ENCODE results near the gene PLD4. TPM values are rescaled to one million over a fixed set of nuclear protein-coding genes. Genes with fewer than 3 reads are reported as not detected.
"Not testable (repeated sequence)": the region's sequence is repeated elsewhere in the genome, so short reads cannot be mapped to it uniquely, and the experiment has no call there.

Gene PLD4
- total RNA-seq, 1 donor from 2014 or later: not detected

DNA sequence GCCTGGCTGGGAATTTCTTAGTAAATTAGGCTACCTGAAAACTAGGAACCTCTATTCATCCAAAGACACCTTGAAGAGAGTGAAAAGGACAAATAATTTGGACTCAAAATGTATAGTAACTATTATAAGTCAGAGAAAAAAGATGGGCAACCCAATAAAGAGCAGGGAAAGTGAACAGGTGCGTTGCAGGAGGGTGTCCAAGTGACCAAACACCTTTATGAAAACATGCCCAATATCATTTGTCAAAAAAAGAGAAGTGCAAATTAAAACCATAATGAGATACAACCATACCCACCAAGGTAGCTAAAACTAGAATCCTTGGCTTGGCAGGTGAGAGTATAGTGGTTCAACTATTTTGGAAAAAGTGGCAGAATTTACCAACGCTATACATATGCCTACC is 24.9 kb upstream of the PLD4 start:
- no peak for DNase-seq (ENCODE audit: low read depth in 2 of 2)

DNA sequence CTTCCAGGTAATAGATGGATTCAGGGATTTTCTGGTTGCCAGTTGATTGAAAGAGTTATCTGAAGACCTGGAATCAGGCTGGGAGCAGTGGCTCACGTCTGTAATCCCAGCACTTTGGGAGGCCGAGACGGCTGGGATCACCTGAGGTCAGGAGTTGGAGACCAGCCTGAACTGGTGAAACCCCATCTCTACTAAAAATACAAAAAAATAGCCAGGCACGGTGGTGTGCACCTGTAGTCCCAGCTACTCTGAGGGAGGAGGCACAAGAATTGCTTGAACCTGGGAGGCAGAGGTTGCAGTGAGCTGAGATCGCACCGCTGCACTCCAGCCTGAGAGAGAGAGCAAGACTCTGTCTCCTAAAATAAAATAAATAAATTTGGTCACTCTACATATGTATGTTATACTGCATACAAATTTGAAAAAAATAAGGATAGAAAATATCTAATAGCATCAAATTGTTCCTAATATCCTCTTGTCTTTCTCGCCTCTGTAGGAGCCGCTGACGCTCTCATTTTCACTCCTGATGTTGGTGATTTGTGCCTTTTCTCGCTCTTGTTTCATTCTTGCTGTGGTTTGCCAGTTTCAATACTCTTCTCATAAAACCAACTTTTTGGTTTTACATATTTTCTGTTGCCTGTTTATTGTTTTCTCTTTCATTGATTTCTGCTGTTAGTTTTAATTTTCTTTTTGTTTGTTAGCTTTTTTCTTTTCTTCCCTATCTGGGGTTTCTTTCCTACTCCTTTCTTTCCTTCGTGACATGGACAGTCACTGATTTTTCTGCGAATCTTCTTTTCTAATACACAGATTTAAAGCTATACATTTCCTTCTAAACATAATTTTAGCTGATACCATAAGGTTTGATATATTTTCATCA is 23.8 kb upstream of the PLD4 start:
- DNase-seq (ENCODE audit: low read depth in 2 of 2): no peak

DNA sequence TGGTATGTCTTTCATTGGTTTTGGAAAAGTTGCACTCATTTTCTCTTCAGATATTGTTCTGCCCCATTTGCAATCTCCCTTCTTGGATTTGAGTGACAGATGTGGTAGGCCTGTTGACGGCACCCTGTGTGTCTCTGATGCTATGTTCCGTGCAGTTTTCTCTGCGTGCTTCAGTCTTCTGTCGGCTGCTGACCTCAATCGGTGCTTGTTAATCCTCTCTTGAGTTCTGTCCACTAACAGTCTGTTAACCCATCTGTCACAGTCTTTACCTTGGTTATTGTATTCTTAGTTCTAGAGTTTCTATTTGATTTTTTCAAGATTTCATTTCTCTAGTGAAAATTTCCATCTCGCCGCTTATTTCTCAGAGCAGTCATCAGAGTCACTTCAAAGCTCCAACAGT is 20.7 kb upstream of the PLD4 start:
- no peak for DNase-seq (ENCODE audit: low read depth in 2 of 2)

DNA sequence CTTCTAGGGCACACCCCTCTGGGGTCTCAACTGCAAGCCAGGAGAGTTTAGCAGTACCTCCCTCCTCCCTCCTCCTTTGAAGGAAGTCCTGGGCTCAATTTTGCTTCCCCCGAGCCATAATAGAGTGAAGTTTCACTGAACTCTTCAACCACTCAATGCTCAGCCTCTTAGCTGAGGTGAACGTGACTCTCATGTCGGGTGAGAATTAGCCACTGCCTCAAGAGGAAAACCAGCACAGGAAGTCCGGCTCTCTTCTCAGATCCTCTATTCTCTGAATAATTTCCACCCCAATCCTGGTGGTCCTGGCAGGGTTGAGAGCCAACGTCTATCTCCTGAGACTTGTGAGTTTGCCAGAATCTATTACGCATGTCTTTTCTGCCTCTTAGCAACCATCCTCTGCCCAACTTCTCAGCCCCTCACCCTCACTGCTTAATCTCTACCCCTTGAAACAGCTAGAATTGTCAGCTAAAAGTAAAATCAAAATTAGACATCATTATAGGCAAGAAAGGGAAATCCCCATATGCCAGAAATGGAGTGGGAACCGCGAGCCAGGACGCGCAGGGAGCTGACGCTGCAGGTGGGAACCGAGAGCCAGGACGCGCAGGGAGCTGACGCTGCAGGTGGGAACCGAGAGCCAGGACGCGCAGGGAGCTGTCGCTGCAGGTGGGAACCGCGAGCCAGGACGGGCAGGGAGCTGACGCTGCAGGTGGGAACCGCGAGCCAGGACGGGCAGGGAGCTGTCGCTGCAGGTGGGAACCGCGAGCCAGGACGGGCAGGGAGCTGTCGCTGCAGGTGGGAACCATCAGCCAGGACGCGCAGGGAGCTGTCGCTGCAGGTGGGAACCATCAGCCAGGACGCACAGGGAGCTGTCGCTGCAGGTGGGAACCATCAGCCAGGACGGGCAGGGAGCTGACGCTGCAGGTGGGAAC is 19.8 kb upstream of the PLD4 start:
- not testable (repeated sequence) for DNase-seq (ENCODE audit: low read depth in 2 of 2)

DNA sequence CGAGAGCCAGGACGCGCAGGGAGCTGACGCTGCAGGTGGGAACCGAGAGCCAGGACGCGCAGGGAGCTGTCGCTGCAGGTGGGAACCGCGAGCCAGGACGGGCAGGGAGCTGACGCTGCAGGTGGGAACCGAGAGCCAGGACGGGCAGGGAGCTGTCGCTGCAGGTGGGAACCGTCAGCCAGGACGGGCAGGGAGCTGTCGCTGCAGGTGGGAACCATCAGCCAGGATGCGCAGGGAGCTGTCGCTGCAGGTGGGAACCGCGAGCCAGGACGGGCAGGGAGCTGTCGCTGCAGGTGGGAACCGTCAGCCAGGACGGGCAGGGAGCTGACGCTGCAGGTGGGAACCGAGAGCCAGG is 19.1 kb upstream of the PLD4 start:
- DNase-seq (ENCODE audit: low read depth in 2 of 2): not testable (repeated sequence)

DNA sequence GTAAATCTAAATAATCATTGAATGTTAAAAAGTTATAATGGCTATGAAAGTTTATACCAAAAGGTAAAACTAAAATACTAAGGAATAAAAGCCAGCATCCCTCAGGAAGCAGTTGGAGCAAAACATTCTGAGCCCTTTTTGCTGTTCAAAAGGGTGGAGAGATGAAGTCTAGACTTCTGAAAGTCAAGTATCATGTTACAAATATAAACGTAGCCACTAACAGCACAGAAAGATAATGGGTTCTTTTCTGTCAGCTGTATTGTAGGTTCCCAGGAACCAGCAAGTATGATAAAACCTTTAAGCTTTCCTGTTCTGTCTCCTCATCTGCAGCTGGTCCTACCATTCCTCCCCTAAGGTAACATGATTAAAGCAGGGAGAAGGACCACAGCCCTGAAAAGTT is 16.4 kb upstream of the PLD4 start:
- no peak for DNase-seq (ENCODE audit: low read depth in 2 of 2)

DNA sequence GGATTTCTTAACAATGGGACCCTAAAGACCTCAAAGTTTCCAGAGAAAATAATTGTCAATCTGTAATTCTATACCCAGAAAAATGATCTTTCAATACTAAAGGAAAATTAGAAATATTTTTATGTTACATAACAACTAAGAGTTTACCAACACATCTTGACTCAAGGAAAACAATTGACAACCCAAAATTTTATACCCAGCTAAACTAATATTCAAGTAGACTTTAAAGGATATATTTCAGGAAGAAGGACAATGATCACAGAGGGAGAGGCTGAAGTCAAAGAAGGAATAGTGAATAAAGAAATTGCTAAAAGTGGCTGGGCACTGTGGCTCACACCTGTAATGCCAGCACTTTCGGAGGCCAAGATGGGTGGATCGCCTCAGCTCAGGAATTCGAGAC is 12.6 kb upstream of the PLD4 start:
- no peak for DNase-seq (ENCODE audit: low read depth in 2 of 2)

DNA sequence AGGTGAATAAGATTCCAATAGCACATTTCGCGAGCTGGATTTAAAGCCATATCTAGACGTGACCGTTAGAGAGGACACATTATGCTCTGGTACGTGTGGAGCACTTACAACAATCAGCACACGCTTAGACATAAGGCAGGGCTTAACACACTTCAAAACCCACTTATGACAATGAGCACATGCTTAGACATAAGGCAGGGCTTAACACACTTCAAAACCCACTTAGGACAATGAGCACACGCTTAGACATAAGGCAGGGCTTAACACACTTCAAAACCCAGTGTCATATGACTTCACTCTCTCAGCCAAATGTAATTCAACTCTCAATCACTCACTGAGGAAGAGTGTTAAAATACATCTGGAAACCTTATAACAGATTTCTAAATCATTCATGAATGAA is 11.2 kb upstream of the PLD4 start:
- DNase-seq (ENCODE audit: low read depth in 2 of 2): no peak

DNA sequence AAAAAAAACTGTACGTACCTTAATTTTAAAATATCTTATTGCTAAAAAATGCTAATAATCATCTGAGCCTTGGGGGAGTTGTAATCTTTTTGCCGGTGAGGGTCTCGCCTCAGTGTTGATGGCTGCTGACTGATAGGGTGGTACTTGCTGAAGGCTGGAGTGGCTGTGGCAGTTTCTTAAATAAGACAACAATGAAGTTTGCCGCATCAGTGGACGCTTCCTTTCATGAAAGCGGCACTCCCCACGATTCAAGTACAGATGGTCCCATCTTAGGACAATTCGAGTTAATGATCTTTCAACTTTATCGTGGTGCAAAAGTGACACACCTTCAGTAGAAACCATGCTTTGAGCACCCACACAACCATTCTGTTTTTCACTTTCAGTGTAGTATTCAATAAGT is 7.6 kb upstream of the PLD4 start:
- no peak for DNase-seq (ENCODE audit: low read depth in 2 of 2)

DNA sequence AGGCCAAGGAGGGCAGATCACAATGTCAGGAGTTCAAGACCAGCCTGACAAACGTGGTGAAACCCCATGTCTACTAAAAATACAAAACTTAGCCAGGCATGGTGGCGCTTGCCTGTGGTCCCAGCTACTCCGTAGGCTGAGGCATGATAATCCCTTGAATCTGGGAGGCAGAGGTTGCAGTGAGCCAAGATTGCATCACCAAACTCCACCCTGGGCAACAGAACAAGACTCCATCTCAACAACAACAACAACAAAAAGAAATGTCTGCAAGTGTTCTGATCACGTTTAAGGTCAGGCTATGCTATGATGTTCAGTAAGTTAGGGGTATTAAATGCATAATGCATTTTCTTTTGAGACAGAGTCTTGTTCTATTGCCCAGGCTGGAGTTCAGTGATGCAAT is 6.7 kb upstream of the PLD4 start:
- no peak for DNase-seq (ENCODE audit: low read depth in 2 of 2)

DNA sequence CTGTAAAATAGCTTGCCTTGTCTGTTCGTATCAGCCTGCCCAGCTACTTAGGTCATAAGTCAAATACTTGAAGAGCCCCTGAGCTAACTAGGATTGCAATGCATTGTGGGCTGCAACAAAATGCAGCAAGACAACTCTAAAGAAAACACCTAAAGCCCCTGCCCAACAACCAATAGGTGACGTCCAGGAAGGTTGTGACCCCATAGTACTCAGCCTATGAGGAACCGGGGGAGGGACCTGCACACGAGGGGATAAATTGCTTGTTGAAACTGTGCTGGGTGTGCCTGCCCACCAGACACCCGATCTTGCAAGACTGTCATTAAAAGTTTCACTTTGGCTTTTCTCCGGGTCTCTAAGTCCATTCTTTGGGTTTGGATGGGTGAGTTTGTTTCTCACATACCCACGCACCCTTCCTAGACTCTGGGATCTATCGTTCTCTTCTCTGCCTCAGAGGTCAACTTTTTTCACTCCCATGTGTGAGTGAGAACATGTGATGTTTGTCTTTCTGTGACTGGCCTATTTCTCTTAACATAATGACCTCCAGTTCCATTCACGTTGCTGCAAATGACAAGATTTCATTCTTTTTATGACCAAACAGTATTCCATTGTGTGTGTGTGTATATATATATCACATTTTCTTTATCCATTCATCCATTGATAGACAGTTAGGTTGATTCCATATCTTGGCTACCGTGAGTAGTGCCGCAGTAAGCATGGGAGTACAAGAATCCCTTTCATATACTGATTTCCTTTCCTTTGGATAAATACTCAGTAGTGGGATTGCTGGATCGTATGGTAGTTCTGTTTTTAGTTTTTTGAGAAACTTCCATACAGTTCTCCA is 5.3 kb upstream of the PLD4 start:
- not testable (repeated sequence) for DNase-seq (ENCODE audit: low read depth in 2 of 2)

DNA sequence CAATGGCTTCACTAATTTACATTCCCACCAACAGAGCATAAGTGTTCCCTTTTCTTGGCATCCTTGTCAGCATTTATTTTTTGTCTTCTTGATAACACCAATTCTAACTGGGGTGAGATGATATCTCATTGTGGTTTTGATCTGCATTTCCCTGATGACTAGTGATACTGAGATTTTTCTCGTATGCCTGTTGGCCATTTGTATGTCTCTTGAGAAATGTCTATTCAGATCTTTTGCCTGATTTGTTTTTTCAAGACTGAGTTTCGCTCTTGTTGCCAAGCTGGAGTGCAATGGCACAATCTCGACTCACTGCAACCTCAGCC is 4.7 kb upstream of the PLD4 start:
- DNase-seq (ENCODE audit: low read depth in 2 of 2): no peak

DNA sequence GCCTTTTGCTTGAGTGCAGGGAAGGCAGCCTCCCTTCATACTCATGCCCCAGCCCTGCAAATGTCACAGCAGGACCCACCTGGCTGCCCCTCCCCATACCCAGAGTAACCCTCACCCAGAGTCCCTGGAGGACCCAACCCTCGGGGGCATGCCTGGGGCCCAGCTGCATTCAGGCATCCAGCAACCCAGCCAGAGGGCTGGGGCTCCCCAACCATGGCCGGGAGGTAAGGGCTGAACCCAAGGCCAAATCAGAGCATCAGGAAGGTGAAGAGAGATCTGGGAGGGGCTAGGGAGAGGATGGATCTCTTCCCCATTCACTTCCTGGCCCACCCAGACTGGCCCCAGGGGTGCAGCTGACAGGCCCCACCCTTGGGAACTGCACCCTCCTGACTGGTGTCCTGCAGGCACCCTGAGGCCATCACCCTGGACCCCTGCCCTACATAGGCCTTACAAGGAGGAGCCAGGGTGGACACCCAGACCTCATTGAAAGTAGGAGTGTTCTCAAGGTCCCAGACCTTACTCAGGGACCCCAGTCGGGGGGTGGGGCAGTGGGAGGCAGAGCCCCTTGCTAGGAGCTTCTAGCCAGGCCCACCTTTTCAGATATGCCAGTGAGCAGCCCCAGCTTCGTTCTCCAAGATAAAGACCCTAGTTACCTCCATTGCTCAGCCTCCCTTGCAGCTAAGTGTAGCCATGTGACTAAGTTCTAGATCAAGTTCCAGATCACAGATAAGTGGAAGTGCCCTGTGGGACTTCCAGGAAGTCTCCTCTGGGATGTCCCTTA is 849 bp upstream of the PLD4 start:
- DNase-seq (ENCODE audit: low read depth in 2 of 2): no peak

DNA sequence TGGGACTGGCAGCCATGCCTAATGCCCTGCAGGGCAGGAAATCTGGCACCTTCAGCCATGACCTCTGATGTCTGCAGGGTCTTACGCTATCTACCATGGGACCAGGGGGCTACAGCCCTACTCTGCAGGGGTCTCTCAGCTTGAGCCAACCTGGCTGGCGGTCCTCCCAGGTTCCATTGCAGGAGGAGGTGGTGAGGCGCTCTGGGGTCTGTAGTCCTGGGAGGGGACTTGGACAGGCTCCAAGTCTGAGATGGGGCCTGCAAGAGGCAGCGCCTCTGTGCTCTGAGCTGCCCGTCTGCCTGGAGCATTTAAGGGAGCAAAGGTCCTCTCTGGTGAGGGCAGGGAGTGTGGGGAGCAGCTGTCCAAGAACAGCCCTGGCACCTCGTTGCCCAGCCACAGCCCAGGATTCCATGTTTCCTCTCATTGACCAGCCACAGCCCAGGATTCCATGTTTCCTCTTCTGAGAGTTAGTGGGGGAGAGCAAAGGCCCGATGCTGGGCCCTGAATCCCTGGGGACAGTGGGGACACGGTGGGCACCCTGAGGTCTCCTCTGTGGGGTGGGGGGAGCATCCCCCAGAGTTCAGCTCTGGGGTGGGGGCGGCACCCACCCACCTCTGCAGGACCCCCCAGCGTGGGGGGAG is 655 bp downstream of the PLD4 start:
- DNase-seq (ENCODE audit: low read depth in 2 of 2): no peak

DNA sequence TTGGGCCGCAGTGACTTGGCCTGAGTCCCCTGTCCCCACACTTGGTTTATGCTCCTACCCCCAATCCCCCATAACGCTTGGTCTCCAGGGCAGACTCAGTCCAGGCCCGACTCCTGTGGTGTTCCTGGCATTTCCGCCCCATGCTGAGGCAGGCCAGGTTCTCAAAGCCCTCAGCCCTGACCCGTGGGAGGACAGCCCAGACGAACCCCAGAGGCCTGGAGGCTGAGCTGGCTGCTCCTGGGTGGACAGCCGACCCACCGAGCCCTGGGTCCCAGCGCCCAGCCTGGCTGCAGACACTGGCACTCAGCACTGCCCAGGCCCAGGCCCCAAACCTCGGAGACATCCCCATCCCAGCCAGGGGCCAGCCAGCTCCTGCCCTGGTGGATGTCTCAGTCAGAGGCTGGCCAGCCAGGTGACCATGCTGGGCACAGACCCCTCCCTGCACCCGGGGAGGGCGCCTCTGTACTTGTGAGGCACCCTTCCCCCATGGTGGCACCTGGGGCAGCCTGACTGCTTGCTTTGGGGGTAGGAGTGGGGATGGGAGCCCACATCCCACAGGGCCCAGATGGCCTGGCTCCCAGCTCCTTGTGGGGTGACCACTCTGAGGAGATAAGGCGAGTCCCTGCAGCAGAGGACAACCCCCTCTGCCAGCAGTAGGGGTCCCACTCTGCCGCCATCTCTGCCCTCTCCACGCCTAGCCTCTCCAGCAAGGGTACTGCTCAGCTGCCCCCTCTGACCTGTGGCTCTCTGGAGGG is 1.4 kb downstream of the PLD4 start:
- no peak for DNase-seq (ENCODE audit: low read depth in 2 of 2)

DNA sequence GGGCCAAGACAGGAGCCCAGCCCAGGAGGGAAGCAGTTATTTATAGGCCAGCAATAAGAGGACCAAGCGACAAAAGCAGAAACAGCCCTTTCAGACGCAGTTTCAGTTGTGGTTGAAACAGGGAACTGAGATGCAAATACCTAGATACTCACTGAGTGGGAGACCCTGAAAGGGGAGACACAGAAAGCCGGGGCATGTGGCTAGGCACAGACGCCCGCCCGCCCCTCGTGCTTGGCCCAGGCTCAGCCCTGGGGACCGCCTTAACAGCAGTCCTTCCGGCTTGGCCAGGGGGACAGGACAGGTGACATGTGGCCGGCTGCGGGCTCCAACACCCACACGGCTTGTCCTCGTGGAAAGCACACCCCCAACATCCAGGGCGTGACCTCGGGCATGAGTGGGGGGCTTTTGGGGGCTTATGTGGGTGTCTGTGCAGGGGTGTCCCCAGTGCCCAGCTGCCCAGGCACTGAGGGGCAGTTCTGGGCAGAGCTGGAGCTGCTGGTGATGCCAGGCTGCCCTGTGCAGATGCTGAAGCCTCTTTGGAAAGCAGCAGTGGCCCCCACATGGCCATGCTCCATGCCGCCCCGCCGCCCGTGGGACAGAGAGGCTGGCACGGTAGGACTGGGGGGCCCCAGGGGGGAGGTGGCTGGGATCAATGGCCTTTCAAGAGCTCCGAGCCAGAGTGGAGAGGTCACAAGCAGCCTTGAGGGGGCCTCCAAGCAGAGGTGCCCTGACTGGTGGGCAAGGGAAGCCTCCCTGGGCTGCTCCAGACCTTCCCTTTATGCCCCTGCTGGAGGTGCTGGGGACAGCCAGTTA is 2.1 kb downstream of the PLD4 start:
- DNase-seq (ENCODE audit: low read depth in 2 of 2): no peak

DNA sequence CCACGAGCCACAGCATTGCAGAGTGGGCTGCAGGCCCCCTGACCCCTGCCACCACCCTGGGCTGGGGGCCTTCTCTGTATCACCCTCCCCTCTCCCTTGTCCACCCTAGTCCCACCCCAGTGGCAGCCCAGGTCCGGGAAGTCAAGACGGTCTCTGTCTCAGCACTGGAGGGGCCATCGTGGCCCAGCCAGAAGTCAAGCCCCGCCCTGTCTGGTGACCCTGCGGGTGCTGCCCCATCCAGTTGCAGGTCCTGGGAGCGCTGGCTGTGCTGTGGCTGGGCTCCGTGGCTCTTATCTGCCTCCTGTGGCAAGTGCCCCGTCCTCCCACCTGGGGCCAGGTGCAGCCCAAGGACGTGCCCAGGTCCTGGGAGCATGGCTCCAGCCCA is 2.7 kb downstream of the PLD4 start:
- DNase-seq (ENCODE audit: low read depth in 2 of 2): no peak

DNA sequence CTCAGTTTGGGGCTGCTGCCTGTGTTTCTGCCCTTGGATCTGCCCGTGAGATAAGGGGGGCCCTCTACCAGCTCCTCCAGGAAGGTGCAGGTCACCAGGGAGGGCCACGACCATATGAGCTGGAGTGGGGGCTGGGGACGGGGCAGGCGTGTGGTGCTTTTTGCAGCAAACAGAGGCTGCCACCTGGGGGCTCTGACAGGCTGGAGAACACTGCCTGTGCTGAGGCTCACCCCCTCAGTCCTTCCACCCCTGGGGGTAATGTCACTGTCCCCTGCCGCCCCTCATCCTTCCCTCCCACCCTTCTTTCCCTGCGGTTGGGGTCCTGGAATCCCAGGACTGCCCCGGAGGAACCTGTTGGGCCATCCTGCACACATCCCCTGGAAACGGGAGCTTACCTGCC is 3.2 kb downstream of the PLD4 start:
- no peak for DNase-seq (ENCODE audit: low read depth in 2 of 2)
